ENCODE data around the gene HLA-DPA1.

GRCh38 chr6:33069021-33069738, 4.3 kb downstream of the HLA-DPA1 start:
- TF ChIP-seq CTCF (IDR thresholded peaks at IDR 0.05) (no peak), ZFX (IDR thresholded peaks at IDR 0.05; ENCODE audit: borderline replicate concordance) (no peak)
